ENCODE measurements around the gene KRT9.
"Not testable (repeated sequence)": the region's sequence is repeated elsewhere in the genome, so short reads cannot be mapped to it uniquely, and the experiment has no call there.

KRT9 gene

GRCh38 chr17:41579484-41580243, 7.8 kb upstream of the KRT9 start:
- peak; percentile 48 for DNase-seq (ENCODE audit: low spot score)

GRCh38 chr17:41578971-41579370, 7.1 kb upstream of the KRT9 start:
- no peak for DNase-seq (ENCODE audit: low spot score)

GRCh38 chr17:41578538-41578937, 6.7 kb upstream of the KRT9 start:
- no peak for DNase-seq (ENCODE audit: low spot score)

GRCh38 chr17:41576740-41577139, 4.9 kb upstream of the KRT9 start:
- not testable (repeated sequence) for DNase-seq (ENCODE audit: low spot score)

GRCh38 chr17:41575336-41575735, 3.5 kb upstream of the KRT9 start:
- no peak for DNase-seq (ENCODE audit: low spot score)

GRCh38 chr17:41567317-41567716, 4.5 kb downstream of the KRT9 start:
- DNase-seq (ENCODE audit: low spot score): no peak

- no peak for DNase-seq (ENCODE audit: low spot score)
These were observed 6.5 kb downstream of the KRT9 start for GRCh38 chr17:41565338-41565737.

- no peak for DNase-seq (ENCODE audit: low spot score)
These were observed 8.2 kb downstream of the KRT9 start for GRCh38 chr17:41563607-41564170.

- no peak for DNase-seq (ENCODE audit: low spot score)
These were observed 10.3 kb downstream of the KRT9 start for GRCh38 chr17:41561554-41561953.

GRCh38 chr17:41559548-41559947, 12.3 kb downstream of the KRT9 start:
- DNase-seq (ENCODE audit: low spot score): no peak

GRCh38 chr17:41556931-41557330, 14.9 kb downstream of the KRT9 start:
- DNase-seq (ENCODE audit: low spot score): no peak

GRCh38 chr17:41556306-41556705, 15.6 kb downstream of the KRT9 start:
- DNase-seq (ENCODE audit: low spot score): no peak

- no peak for DNase-seq (ENCODE audit: low spot score)
These were observed 16.6 kb downstream of the KRT9 start for GRCh38 chr17:41555105-41555887.

- DNase-seq (ENCODE audit: low spot score): no peak
These were observed 17.7 kb downstream of the KRT9 start for GRCh38 chr17:41553987-41554680.

GRCh38 chr17:41553176-41553575, 18.7 kb downstream of the KRT9 start:
- DNase-seq (ENCODE audit: low spot score): no peak

- DNase-seq (ENCODE audit: low spot score): no peak
These were observed 19.4 kb downstream of the KRT9 start for GRCh38 chr17:41552455-41552854.

- DNase-seq (ENCODE audit: low spot score): no peak
These were observed 20.5 kb downstream of the KRT9 start for GRCh38 chr17:41551365-41551764.

- DNase-seq (ENCODE audit: low spot score): no peak
These were observed 22.2 kb downstream of the KRT9 start for GRCh38 chr17:41549596-41550039.

GRCh38 chr17:41548844-41549595, 22.8 kb downstream of the KRT9 start:
- peak; percentile 85 for DNase-seq (ENCODE audit: low spot score)

- DNase-seq (ENCODE audit: low spot score): peak; percentile 32
These were observed 23.7 kb downstream of the KRT9 start for GRCh38 chr17:41547921-41548843.
